ENCODE results near the gene APH1B.

The APH1B gene

GRCh38 chr15:63353261-63353660, 75.9 kb downstream of the APH1B start:
- DNase-seq (ENCODE audit: low read depth in 2 of 2): no peak

DNA sequence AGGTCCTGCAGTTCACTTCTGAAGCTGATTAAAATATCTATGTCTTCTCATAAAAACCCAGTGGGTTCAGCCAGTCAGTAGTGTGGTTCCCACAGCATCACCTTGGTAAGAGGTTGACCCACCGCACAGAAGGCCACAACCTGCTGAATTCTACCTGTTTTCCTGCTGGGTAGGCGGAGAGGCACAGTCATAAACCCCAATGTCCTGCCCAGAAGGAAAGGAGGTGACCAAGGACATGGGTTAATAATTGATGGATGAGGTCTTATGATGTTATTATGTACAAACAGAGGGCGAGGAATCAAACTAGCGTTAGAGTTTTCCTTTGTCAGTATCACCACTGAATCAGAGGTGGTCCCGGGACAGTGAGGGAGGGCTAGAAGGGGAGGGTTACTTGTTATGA, 76.5 kb downstream of the APH1B start:
- DNase-seq (ENCODE audit: low read depth in 2 of 2): no peak

DNA sequence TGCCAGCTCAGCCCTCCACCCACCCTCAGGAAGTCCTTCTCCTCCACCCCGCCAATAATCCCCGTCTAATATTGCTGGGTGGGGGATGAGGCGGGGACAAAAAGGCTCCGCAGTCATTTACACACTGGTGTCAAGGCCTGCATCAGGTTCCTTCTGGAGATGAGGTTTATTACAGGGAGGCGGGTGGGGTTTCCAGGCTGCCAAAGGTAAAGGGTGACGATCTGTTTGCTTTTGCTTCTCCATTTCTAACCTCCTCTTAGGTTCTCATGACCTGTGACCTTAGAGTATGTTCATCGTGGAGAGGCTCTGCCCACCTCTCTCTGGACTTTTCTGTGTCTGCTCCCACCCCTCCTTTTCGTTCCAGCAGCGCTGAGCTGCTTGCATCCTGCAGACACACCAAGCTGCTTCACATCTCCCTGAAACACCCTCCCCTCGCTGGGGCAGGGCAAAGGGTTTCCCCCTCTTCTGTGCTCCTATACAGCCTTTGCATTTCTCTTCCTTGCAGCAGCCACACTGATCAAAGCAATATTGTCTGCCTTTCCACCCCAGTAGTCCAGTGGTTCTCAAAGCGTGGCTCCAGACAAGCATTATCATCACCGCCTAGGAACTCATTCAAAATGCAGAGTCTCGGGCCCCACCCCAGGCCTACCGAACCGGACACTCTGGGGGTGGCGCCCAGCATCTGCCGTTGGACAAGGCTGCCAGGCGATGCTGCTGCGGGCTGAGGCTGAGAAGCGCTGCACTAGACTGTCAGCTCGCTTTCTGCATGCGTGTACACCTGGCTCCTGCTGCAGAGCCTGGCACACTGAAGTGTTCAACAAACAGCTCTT, 77.6 kb downstream of the APH1B start:
- no peak for DNase-seq (ENCODE audit: low read depth in 2 of 2)

DNA sequence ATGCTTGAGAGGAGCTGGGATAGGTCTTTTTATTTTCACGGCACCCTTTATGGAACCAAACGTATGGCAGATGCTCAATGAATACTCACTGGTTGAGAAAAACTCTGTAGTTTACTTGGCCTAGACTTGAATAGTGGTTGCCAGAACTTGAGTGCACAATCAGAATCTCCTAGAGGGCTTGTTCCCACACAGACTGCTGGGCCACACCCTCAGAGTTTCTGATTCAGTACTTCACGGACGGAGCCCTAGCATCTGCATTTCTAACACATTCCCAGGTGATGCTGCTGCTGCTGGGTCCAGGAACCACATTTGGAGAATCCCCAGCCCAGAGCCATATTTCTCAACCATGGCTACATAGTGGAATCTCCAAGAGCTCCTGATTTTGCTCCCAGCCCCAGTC, 79.7 kb downstream of the APH1B start:
- DNase-seq (ENCODE audit: low read depth in 2 of 2): no peak

GRCh38 chr15:63357731-63358130, 80.3 kb downstream of the APH1B start:
- no peak for DNase-seq (ENCODE audit: low read depth in 2 of 2)

DNA sequence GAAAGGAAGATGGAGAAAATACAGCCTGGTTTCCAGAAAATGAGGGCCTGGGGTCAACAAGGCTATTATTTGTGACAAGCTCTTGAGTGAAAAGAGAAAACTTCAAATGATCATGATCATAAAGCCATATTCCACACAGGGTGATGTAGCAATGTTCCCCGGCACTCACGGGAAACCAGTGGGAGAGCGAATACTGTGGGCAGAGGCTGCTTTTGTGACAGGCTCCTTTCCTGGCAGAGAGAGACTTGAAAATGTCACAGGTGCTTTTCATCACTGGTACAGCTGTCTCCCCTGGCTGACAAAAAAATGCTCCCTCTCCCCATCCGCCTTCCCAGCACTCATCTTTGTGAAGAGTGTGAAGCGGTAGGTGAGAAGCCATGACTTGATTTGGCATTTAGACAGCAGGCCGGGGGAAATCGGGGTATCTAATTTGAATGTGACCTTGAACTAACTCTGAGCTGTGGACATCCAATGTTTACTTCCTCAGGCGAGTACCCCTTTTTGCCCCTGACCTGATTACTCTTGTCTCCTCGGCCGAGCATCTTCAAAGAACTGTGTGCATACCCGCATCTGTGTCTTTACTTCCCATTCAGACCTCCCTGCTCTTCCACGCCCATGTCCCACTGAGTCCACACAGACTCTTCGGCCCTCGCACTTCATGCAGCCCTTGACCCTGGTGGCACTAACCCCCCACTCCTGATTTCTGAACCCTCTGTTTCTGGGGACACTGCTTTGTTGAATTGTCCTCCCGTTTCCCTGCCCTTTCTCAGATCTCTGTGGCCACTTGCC, 81.0 kb downstream of the APH1B start:
- no peak for DNase-seq (ENCODE audit: low read depth in 2 of 2)
